ENCODE measurements around the gene KCTD21.
A peak's percentile ranks its signal among the peaks of the same experiment; 100 is the strongest.
"Not testable (repeated sequence)": the region's sequence is repeated elsewhere in the genome, so short reads cannot be mapped to it uniquely, and the experiment has no call there.

The KCTD21 gene, protein sequence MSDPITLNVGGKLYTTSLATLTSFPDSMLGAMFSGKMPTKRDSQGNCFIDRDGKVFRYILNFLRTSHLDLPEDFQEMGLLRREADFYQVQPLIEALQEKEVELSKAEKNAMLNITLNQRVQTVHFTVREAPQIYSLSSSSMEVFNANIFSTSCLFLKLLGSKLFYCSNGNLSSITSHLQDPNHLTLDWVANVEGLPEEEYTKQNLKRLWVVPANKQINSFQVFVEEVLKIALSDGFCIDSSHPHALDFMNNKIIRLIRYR

DNA sequence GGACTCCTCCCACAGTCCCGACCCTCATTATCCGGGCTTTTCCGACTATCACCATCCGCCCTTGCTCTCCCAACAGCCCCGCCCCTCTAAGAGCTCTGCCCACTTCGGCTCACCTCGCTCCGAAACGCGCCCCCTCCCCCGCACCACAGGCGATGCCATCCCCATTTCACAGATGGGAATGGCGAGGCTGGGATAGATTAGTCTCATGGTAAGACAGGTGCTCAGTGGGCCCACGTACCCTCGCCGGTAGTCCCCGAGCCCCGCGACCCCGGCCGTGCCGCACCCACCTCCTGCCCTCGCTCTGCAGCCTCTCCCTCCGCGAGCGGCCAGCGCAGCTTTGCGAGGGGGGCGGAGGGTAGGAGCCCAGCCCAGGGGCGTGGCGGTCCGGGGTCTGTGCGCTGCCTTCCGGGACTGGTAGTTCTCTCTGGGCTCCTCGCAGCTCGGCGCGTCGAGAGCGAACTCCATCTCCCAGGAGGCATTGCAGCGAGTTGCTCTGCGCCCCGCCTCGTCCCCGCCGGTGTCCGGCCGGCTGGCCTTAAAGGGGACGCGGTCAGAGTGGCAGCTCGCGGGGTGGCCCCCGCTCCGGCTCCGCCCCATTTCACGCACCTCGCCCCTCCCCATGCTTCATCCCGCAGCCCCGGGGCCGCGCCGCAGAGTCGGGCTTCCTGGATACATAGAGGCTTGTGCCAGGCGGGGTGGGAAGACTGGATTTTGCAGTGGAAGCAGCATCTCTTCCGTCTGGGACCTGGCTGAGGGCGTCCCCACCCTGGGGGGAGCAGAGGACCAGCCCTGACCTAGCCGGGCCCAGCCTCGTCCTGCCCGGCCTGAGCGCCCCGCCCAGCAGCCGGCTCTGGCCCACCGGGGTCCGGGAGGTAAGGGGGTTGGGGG is at the start of gene KCTD21, which contains the start of gene USP35:
KCTD21 (minus strand) TSS at position 341 of the 888 bp plus-strand sequence. CDS start 14,072 bp downstream, outside the sequence.
USP35 (plus strand) TSS at position 634 of the 888 bp plus-strand sequence. CDS start 7,327 bp downstream, outside the sequence.
- peak; percentile 98 for DNase-seq (ENCODE audit: low spot score)

GRCh38 chr11:78237293-78238046 is 49.0 kb upstream of the KCTD21 start:
- no peak for DNase-seq (ENCODE audit: low spot score)

GRCh38 chr11:78234006-78234405 is 45.6 kb upstream of the KCTD21 start:
- no peak for DNase-seq (ENCODE audit: low spot score)

DNA sequence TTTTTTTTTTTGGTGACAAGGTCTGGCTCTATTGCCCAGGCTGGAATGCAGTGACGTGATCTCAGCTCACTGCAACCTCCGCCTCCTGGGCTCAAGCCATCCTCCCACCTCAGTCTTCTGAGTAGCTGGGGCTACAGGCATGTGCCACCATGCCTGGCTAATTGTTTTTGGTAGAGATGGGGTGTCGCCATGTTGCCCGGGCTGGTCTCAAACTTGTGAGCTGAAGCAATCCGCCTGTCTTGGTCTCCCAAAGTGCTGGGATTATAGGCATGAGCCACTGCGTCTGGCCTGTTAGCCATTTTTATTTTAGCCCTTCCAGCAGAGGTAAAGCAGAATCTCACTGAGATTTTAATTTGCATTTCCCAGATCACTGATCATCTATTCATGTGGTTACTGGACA is 44.6 kb upstream of the KCTD21 start:
- DNase-seq (ENCODE audit: low spot score) = not testable (repeated sequence)

- DNase-seq (ENCODE audit: low spot score) = peak; percentile 35
Observed at GRCh38 chr11:78231962-78232501, 43.6 kb upstream of the KCTD21 start.

GRCh38 chr11:78230161-78230877 is 41.9 kb upstream of the KCTD21 start:
- no peak for DNase-seq (ENCODE audit: low spot score)

GRCh38 chr11:78229106-78229505 is 40.7 kb upstream of the KCTD21 start:
- DNase-seq (ENCODE audit: low spot score) = no peak

DNA sequence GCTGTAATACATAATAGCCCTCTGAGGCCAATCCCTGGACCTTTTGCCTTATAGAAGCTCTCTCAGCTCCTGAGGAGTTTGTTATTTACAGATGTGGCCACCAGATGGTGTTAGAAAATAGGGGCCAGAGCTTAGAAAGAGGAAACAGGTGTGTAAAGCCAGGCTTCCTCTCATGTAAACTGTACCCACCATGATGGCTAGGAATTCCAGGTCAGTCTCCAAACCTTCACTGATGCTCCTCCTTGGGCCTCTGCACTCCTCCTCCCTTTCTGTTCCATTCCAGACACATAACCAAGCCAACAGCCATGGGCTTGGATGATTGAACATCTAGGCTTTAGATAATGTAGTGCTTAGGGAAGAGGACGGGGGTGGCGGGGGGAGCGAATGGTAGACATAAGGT is 40.0 kb upstream of the KCTD21 start:
- peak; percentile 66 for DNase-seq (ENCODE audit: low spot score)

DNA sequence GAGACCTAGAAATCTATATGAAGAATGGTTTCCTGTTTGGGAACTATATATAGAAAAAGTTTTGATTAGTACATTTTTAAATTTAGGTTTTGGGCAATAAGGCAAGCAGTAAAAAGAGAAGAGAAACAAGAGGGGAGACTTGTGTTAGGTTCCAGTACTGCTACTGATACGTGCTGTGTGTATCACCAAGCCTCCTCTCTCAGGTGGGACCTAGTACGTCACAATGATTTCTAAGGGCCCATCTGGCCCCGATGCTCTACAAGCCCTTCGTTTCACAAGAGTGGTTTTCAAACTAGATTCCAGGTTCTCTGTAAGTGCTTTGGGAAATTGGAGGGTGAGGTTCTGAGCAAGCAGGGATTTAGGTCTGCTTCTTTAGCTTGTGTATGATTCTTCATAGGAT is 39.5 kb upstream of the KCTD21 start:
- no peak for DNase-seq (ENCODE audit: low spot score)

DNA sequence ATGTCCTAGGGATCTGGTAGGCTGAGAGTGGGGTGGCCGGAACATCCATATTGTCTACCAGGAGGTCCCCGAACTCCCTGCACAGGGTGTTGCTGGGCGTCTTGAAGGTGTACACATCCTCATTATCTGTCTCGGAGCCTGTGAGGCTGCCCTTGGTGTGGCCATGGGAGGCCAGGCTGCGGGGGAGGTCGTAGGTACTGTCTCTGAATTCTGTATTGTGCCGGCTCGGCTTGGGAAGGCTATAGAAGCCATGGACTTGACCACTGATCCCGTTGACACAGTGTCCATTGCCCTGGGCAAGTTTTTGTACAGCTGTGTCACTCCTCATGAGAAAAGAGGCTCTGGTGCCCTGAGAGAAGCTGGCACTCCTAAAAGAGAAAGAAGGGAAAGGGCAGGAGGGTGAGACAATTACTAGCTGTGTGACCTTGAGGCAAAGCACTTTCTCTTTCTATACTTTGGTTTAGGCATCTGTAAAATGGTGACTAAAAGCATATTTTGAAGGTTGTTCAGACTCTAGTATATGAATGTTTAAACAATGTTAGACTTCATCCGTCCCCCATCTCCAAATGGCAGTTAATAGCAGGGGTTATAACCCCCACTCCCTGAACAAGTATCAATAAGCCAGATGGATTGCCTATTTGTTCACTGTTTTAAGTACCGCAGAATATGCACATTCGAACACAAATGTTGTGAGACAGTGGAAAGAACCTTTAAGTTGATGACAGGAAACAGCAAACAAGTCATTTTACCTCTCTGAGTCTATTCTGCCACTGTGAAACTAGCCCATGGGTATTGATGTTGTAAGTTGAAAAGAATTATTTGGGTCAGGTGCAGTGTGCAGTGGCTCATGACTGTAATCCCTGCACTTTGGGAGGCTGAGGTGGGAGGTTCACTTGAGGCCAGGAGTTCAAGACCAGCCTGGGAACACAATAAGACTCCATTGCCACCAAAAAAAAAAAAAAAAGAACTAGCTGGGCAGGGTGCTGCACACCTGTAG is 38.6 kb upstream of the KCTD21 start:
- DNase-seq (ENCODE audit: low spot score) = no peak

GRCh38 chr11:78224906-78225420 is 36.5 kb upstream of the KCTD21 start:
- no peak for DNase-seq (ENCODE audit: low spot score)

DNA sequence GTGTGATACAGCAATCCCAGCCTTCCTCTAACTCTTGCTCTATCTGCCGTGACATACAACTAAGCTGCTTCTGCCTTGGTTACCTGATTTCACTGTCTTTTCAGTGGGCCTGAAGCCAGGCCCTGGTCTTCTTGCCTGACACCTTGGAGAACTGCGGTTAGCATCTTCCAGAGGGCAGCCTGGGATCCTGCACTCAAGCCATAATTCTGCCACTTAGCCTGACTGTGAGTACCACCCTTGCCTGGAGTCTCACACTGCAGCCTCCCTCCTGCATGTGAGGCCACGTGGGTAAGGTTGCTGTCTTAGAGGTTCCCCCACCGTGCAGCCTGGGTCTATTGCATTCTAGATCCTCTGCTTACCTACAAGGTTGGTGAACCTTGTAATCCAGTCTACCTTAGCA is 36.1 kb upstream of the KCTD21 start:
- no peak for DNase-seq (ENCODE audit: low spot score)

- DNase-seq (ENCODE audit: low spot score) = no peak
Observed at GRCh38 chr11:78223320-78223954, 35.0 kb upstream of the KCTD21 start.

DNA sequence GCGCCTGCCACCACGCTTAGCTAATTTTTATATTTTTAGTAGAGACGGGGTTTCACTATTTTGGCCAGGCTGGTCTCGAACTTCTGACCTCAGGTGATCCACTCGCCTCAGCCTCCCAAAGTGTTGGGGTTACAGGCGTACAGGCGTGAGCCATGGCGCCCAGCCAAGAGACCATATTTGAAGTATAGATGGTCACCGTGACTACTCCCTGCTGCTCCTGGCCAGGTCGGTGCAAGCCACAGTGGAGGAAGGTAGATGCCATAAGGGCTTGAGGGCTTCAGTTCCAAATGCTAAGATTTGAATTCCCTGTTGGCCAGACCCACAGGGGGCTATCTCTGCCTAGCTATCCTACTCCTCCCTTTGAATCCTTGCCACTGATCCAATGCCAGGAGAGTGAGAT is 34.3 kb upstream of the KCTD21 start:
- not testable (repeated sequence) for DNase-seq (ENCODE audit: low spot score)

- DNase-seq (ENCODE audit: low spot score) = no peak
Observed at GRCh38 chr11:78221396-78222315, 33.2 kb upstream of the KCTD21 start.

DNA sequence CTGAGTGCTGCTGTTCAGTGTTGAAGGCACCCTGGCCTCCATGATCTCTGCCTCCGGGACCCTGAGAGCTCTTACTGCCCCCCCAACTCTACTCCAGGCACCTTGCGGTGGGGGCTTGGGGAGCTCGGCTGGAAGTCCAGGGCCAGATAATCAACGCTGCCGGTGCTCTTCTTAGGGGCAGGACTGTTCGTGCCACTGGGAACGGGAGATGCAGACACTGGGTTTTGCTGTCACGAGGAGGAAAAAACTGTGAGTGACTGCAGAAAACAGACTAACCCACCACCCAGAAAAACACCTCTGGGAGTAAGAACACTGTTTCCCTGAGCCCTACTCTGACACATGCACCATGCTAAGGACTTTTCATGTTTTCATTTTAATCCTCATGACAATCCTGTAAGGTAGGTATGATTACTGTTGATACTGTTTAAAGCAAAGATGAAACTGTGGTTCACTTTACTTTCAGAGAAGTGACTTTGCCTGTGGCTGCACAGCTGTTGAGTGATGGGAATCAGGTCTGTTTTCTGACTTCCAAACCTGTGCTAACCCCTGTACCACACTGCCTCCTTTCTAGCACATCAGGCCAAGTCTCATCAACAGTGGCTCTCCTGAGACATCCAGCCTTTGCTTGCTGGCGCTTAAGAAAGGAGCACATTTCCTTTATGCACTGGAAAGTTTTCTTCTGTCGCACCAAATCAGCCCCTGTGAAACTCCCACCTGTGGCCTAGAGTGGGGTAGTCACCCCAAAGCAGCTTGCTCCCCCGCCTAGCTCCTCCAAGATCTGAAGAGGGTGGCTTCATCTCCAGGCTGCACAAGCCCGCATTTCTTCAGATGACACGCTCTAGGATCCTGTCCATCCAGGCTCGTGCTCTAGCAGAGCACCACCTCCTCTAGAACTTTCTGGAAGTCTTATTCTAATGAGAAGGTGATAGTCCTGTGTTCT is 32.1 kb upstream of the KCTD21 start:
- no peak for DNase-seq (ENCODE audit: low spot score)
